Activated T-cell treated with anti-CD3 and anti-CD28 coated beads, Interleukin-2, amount 50 U/mL, for 48 hours (primary cell): Measurements from ENCODE around the gene HERC2.
"Not testable (repeated sequence)": the region's sequence is repeated elsewhere in the genome, so short reads cannot be mapped to it uniquely, and the experiment has no call there.

Source experiments
- DNase-seq, 2 experiments: peaks; one replicate each; pipeline ENCODE4 v3.0.0-alpha.2; 2020

The HERC2 gene

GRCh38 chr15:28178290-28178689 lies 143.7 kb downstream of the HERC2 start:
- DNase-seq: no peak

- DNase-seq: no peak
These were observed 152.6 kb downstream of the HERC2 start for GRCh38 chr15:28169366-28169765.

- not testable (repeated sequence) for DNase-seq
These were observed 153.4 kb downstream of the HERC2 start for GRCh38 chr15:28168405-28169121.

- DNase-seq: no peak
These were observed 154.9 kb downstream of the HERC2 start for GRCh38 chr15:28167042-28167441.

- no peak for DNase-seq
These were observed 156.2 kb downstream of the HERC2 start for GRCh38 chr15:28165791-28166190.

GRCh38 chr15:28164876-28165275 lies 157.1 kb downstream of the HERC2 start:
- DNase-seq: no peak

- no peak for DNase-seq
These were observed 167.7 kb downstream of the HERC2 start for GRCh38 chr15:28154283-28154682.

- no peak for DNase-seq
These were observed 168.4 kb downstream of the HERC2 start for GRCh38 chr15:28153492-28154119.

GRCh38 chr15:28152538-28152923 lies 169.4 kb downstream of the HERC2 start:
- not testable (repeated sequence) for DNase-seq

- DNase-seq: not testable (repeated sequence)
These were observed 170.0 kb downstream of the HERC2 start for GRCh38 chr15:28151864-28152537.

GRCh38 chr15:28147801-28148200 lies 174.2 kb downstream of the HERC2 start:
- DNase-seq: no peak

- not testable (repeated sequence) for DNase-seq
These were observed 176.6 kb downstream of the HERC2 start for GRCh38 chr15:28145419-28145818.

GRCh38 chr15:28140062-28140461 lies 181.9 kb downstream of the HERC2 start:
- DNase-seq: no peak

GRCh38 chr15:28137408-28138039 lies 184.5 kb downstream of the HERC2 start:
- DNase-seq: not testable (repeated sequence)

- peak; percentile 29 to 31 for DNase-seq
These were observed 185.6 kb downstream of the HERC2 start for GRCh38 chr15:28136236-28136904.

- no peak for DNase-seq
These were observed 188.7 kb downstream of the HERC2 start for GRCh38 chr15:28133281-28133680.

GRCh38 chr15:28132524-28133275 lies 189.3 kb downstream of the HERC2 start:
- DNase-seq: no peak

- DNase-seq: no peak
These were observed 190.0 kb downstream of the HERC2 start for GRCh38 chr15:28131946-28132345.

- no peak for DNase-seq
These were observed 190.6 kb downstream of the HERC2 start for GRCh38 chr15:28131400-28131799.

GRCh38 chr15:28130651-28131050 lies 191.3 kb downstream of the HERC2 start:
- DNase-seq: no peak

GRCh38 chr15:28129231-28129848 lies 192.6 kb downstream of the HERC2 start:
- no peak for DNase-seq

- no peak for DNase-seq
These were observed 193.9 kb downstream of the HERC2 start for GRCh38 chr15:28128031-28128430.
